ENCODE results near the gene FBXL17.

The FBXL17 gene

GRCh38 chr5:107868650-107869409 is 513.1 kb downstream of the FBXL17 start:
- no peak overlapping the region for H3K9ac ChIP-seq (ENCODE audit: low read depth, low read length, poor library complexity, severe bottlenecking)
- no peaks in the 10 kb centered on the region for H3K36me3 ChIP-seq (ENCODE audit: insufficient read depth, low read length)

GRCh38 chr5:107867266-107867665 is 514.6 kb downstream of the FBXL17 start:
- no peaks in the 10 kb centered on the region for H3K9me3 ChIP-seq (ENCODE audit: insufficient read depth, low read depth, low read length)
- H3F3A ChIP-seq (ENCODE audit: low read depth) = no peaks in the 10 kb centered on the region
- no peaks in the 10 kb centered on the region for H3K36me3 ChIP-seq (ENCODE audit: insufficient read depth, low read length)
- H3K79me2 ChIP-seq (ENCODE audit: insufficient read depth, low read length) = no peaks in the 10 kb centered on the region
- TF ChIP-seq EZH2phosphoT487 (IDR thresholded peaks at IDR 0.05; ENCODE audit: borderline replicate concordance) = no peak
- TF ChIP-seq CTCF (conservative IDR thresholded peaks at IDR 0.05; ENCODE audit: low read length) = no peak
- H2AFZ ChIP-seq (ENCODE audit: low read length) = no peak overlapping the region
- H3K9me2 ChIP-seq (replicated peaks; ENCODE audit: low read depth, low read length) = no peaks in the 10 kb centered on the region
- no peak overlapping the region for H3K9ac ChIP-seq (ENCODE audit: low read depth, low read length, poor library complexity, severe bottlenecking)
- no peak overlapping the region for H3K4me2 ChIP-seq (ENCODE audit: low read depth, low read length, poor library complexity, severe bottlenecking)
- no peaks in the 10 kb centered on the region for H3K27me3 ChIP-seq (ENCODE audit: insufficient read depth, low read length, poor library complexity, severe bottlenecking)
- no peak overlapping the region for H3K4me3 ChIP-seq (ENCODE audit: low read length, poor library complexity, severe bottlenecking)
- no peaks in the 10 kb centered on the region for H4K20me1 ChIP-seq (ENCODE audit: insufficient read depth, low read length, poor library complexity, severe bottlenecking)
- no peaks in the 10 kb centered on the region for H3K4me1 ChIP-seq (ENCODE audit: insufficient read depth, low read length, poor library complexity, severe bottlenecking)

More at GRCh38 chr5:107868650-107869409, 513.1 kb downstream of the FBXL17 start:
- Histone ChIP-seq H3K9me2 (replicated peaks; ENCODE audit: low read depth, low read length) (no peaks in the 10 kb centered on the region), H3K4me2 (ENCODE audit: low read depth, low read length, poor library complexity, severe bottlenecking) (no peak overlapping the region), H3K79me2 (ENCODE audit: insufficient read depth, low read length) (no peaks in the 10 kb centered on the region), H3K4me3 (ENCODE audit: low read length, poor library complexity, severe bottlenecking) (no peak overlapping the region), H3F3A (ENCODE audit: low read depth) (no peaks in the 10 kb centered on the region), H3K9me3 (ENCODE audit: insufficient read depth, low read depth, low read length) (no peaks in the 10 kb centered on the region), H4K20me1 (ENCODE audit: insufficient read depth, low read length, poor library complexity, severe bottlenecking) (no peaks in the 10 kb centered on the region), H3K27me3 (ENCODE audit: insufficient read depth, low read length, poor library complexity, severe bottlenecking) (no peaks in the 10 kb centered on the region), H2AFZ (ENCODE audit: low read length) (no peak overlapping the region), H3K4me1 (ENCODE audit: insufficient read depth, low read length, poor library complexity, severe bottlenecking) (no peaks in the 10 kb centered on the region)
- no peak for TF ChIP-seq CTCF (conservative IDR thresholded peaks at IDR 0.05; ENCODE audit: low read length)
- TF ChIP-seq EZH2phosphoT487 (IDR thresholded peaks at IDR 0.05; ENCODE audit: borderline replicate concordance) = no peak

- TF ChIP-seq CTCF (conservative IDR thresholded peaks at IDR 0.05; ENCODE audit: low read length) = no peak
- TF ChIP-seq EZH2phosphoT487 (IDR thresholded peaks at IDR 0.05; ENCODE audit: borderline replicate concordance) = no peak
- no peaks in the 10 kb centered on the region for H3K79me2 ChIP-seq (ENCODE audit: insufficient read depth, low read length)
- H2AFZ ChIP-seq (ENCODE audit: low read length) = no peak overlapping the region
- H3K9me2 ChIP-seq (replicated peaks; ENCODE audit: low read depth, low read length) = no peaks in the 10 kb centered on the region
- H3F3A ChIP-seq (ENCODE audit: low read depth) = no peaks in the 10 kb centered on the region
- no peaks in the 10 kb centered on the region for H3K9me3 ChIP-seq (ENCODE audit: insufficient read depth, low read depth, low read length)
- H3K4me1 ChIP-seq (ENCODE audit: insufficient read depth, low read length, poor library complexity, severe bottlenecking) = no peaks in the 10 kb centered on the region
- no peaks in the 10 kb centered on the region for H3K36me3 ChIP-seq (ENCODE audit: insufficient read depth, low read length)
- H4K20me1 ChIP-seq (ENCODE audit: insufficient read depth, low read length, poor library complexity, severe bottlenecking) = no peaks in the 10 kb centered on the region
- no peak overlapping the region for H3K4me2 ChIP-seq (ENCODE audit: low read depth, low read length, poor library complexity, severe bottlenecking)
- no peaks in the 10 kb centered on the region for H3K27me3 ChIP-seq (ENCODE audit: insufficient read depth, low read length, poor library complexity, severe bottlenecking)
- H3K9ac ChIP-seq (ENCODE audit: low read depth, low read length, poor library complexity, severe bottlenecking) = no peak overlapping the region
- no peak overlapping the region for H3K4me3 ChIP-seq (ENCODE audit: low read length, poor library complexity, severe bottlenecking)
These were observed 517.1 kb downstream of the FBXL17 start for GRCh38 chr5:107864793-107865192.
